ENCODE results near the gene SERPINB8.
A peak's percentile ranks its signal among the peaks of the same experiment; 100 is the strongest.

DNA sequence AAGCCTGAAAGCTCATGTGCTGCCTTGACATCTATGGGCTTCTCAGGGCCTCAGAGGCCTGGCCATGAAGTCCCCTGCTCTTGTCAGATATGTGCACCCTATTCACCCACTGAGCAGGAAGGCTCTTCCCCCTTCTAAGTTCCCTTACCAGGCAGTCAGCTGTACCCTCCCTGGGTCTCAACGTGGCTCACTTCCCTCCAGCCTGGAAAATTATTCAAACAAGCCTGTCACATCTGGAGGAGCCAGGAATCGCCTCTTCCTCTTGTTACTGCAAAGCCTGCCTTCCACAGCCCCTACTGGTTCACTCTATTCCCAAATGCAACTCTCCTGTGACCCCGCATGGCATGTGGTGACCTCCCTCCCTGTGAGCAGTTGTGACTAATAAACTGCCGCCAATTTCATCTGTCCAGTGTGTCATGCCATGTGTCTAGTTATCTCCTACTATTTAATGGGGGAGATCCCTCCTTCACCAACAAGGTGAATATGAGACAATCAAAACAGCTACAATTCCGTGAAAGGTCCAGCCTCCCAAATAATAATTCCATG is 8.4 kb upstream of the SERPINB8 start:
- no peak for TF ChIP-seq GABPA (IDR thresholded peaks at IDR 0.05; ENCODE audit: low read depth)
- no peak for TF ChIP-seq POLR2AphosphoS5 (IDR thresholded peaks at IDR 0.05; ENCODE audit: low read depth)
- TF ChIP-seq, protein P1, sequence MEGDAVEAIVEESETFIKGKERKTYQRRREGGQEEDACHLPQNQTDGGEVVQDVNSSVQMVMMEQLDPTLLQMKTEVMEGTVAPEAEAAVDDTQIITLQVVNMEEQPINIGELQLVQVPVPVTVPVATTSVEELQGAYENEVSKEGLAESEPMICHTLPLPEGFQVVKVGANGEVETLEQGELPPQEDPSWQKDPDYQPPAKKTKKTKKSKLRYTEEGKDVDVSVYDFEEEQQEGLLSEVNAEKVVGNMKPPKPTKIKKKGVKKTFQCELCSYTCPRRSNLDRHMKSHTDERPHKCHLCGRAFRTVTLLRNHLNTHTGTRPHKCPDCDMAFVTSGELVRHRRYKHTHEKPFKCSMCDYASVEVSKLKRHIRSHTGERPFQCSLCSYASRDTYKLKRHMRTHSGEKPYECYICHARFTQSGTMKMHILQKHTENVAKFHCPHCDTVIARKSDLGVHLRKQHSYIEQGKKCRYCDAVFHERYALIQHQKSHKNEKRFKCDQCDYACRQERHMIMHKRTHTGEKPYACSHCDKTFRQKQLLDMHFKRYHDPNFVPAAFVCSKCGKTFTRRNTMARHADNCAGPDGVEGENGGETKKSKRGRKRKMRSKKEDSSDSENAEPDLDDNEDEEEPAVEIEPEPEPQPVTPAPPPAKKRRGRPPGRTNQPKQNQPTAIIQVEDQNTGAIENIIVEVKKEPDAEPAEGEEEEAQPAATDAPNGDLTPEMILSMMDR (IDR thresholded peaks at IDR 0.05; ENCODE audit: insufficient read depth, low read length) = no peak
- peak; percentile 79 for TF ChIP-seq SPI1 (IDR thresholded peaks at IDR 0.05; ENCODE audit: borderline replicate concordance, low read depth)

Measured in HL-60 (cell line).